NCI-H1436 treated with DMSO at 0.1 percent for 48 hours (cell line): Measurements from ENCODE around the gene RALB.
"Not testable (repeated sequence)": the region's sequence is repeated elsewhere in the genome, so short reads cannot be mapped to it uniquely, and the experiment has no call there.

Experiments used
- DNase-seq: peaks from one replicate; lab custom pipeline; 2025; lab: John Stamatoyannopoulos, UW

RALB gene

GRCh38 chr2:120293096-120294007 lies 40.7 kb downstream of the RALB start:
- no peak for DNase-seq

- no peak for DNase-seq
Observed at GRCh38 chr2:120294008-120294340, 41.3 kb downstream of the RALB start.

GRCh38 chr2:120298173-120298835 lies 45.7 kb downstream of the RALB start:
- no peak for DNase-seq

GRCh38 chr2:120299004-120299403 lies 46.4 kb downstream of the RALB start:
- no peak for DNase-seq

- no peak for DNase-seq
Observed at GRCh38 chr2:120299561-120299960, 46.9 kb downstream of the RALB start.

- DNase-seq, result no peak
Observed at GRCh38 chr2:120300385-120300784, 47.7 kb downstream of the RALB start.

GRCh38 chr2:120301284-120301683 lies 48.6 kb downstream of the RALB start:
- DNase-seq, result no peak

- DNase-seq, result no peak
Observed at GRCh38 chr2:120302301-120302700, 49.6 kb downstream of the RALB start.

- no peak for DNase-seq
Observed at GRCh38 chr2:120303177-120303576, 50.5 kb downstream of the RALB start.

- no peak for DNase-seq
Observed at GRCh38 chr2:120305296-120305695, 52.6 kb downstream of the RALB start.

GRCh38 chr2:120305937-120306490 lies 53.4 kb downstream of the RALB start:
- DNase-seq, result no peak

- no peak for DNase-seq
Observed at GRCh38 chr2:120307482-120307881, 54.8 kb downstream of the RALB start.

- DNase-seq, result no peak
Observed at GRCh38 chr2:120308038-120308910, 55.6 kb downstream of the RALB start.

- no peak for DNase-seq
Observed at GRCh38 chr2:120310136-120310535, 57.5 kb downstream of the RALB start.

- DNase-seq, result not testable (repeated sequence)
Observed at GRCh38 chr2:120310841-120311240, 58.2 kb downstream of the RALB start.

GRCh38 chr2:120312076-120312475 lies 59.4 kb downstream of the RALB start:
- DNase-seq, result no peak

- DNase-seq, result peak; percentile 51
Observed at GRCh38 chr2:120312860-120313694, 60.4 kb downstream of the RALB start.

GRCh38 chr2:120313695-120314615 lies 61.3 kb downstream of the RALB start:
- DNase-seq, result no peak

GRCh38 chr2:120314690-120315366 lies 62.2 kb downstream of the RALB start:
- DNase-seq, result no peak
